ENCODE results near the gene DHX57.

Gene DHX57

GRCh38 chr2:38922389-38922788 lies 46.7 kb upstream of the DHX57 start:
- Histone ChIP-seq H3K4me1 (ENCODE audit: insufficient read depth, low read length, severe bottlenecking) (no peaks in the 10 kb centered on the region), H3K79me2 (ENCODE audit: insufficient read depth, low read length) (no peaks in the 10 kb centered on the region), H4K20me1 (ENCODE audit: insufficient read depth, low read length) (no peaks in the 10 kb centered on the region), H3K9ac (ENCODE audit: low read length) (no peak overlapping the region), H3F3A (ENCODE audit: insufficient read depth, low read length) (no peaks in the 10 kb centered on the region), H3K36me3 (ENCODE audit: insufficient read depth, low read length) (no peaks in the 10 kb centered on the region), H3K27me3 (ENCODE audit: insufficient read depth, low read length) (no peaks in the 10 kb centered on the region), H3K9me3 (ENCODE audit: low read length) (no peaks in the 10 kb centered on the region), H3K4me3 (ENCODE audit: low read depth, low read length, poor library complexity, severe bottlenecking) (no peak overlapping the region), H3K27ac (ENCODE audit: low read depth, low read length, poor library complexity, severe bottlenecking) (no peak overlapping the region), H3K9me2 (ENCODE audit: low read depth, low read length) (no peaks in the 10 kb centered on the region), H3K4me2 (ENCODE audit: low read length) (no peak overlapping the region), H2AFZ (ENCODE audit: low read length) (no peak overlapping the region)
- no peak for TF ChIP-seq CTCF (IDR thresholded peaks at IDR 0.05; ENCODE audit: low read length)
- no peak for TF ChIP-seq EZH2 (IDR thresholded peaks at IDR 0.05; ENCODE audit: borderline replicate concordance, low read length)

GRCh38 chr2:38912619-38913018 lies 36.9 kb upstream of the DHX57 start:
- H3K9me3 ChIP-seq (ENCODE audit: low read length), result no peaks in the 10 kb centered on the region
- no peaks in the 10 kb centered on the region for H3K79me2 ChIP-seq (ENCODE audit: insufficient read depth, low read length)
- no peaks in the 10 kb centered on the region for H3K36me3 ChIP-seq (ENCODE audit: insufficient read depth, low read length)
- no peaks in the 10 kb centered on the region for H3F3A ChIP-seq (ENCODE audit: insufficient read depth, low read length)
- no peak overlapping the region for H2AFZ ChIP-seq (ENCODE audit: low read length)
- TF ChIP-seq CTCF (IDR thresholded peaks at IDR 0.05; ENCODE audit: low read length) (no peak), EZH2 (IDR thresholded peaks at IDR 0.05; ENCODE audit: borderline replicate concordance, low read length) (no peak)
- no peaks in the 10 kb centered on the region for H3K9me2 ChIP-seq (ENCODE audit: low read depth, low read length)
- H3K27ac ChIP-seq (ENCODE audit: low read depth, low read length, poor library complexity, severe bottlenecking), result no peak overlapping the region
- no peak overlapping the region for H3K9ac ChIP-seq (ENCODE audit: low read length)
- no peaks in the 10 kb centered on the region for H4K20me1 ChIP-seq (ENCODE audit: insufficient read depth, low read length)
- no peak overlapping the region for H3K4me3 ChIP-seq (ENCODE audit: low read depth, low read length, poor library complexity, severe bottlenecking)
- H3K4me2 ChIP-seq (ENCODE audit: low read length), result no peak overlapping the region
- no peaks in the 10 kb centered on the region for H3K27me3 ChIP-seq (ENCODE audit: insufficient read depth, low read length)
- H3K4me1 ChIP-seq (ENCODE audit: insufficient read depth, low read length, severe bottlenecking), result no peaks in the 10 kb centered on the region

GRCh38 chr2:38911191-38911590 lies 35.5 kb upstream of the DHX57 start:
- no peaks in the 10 kb centered on the region for H3K9me3 ChIP-seq (ENCODE audit: low read length)
- H3K9ac ChIP-seq (ENCODE audit: low read length), result no peak overlapping the region
- no peaks in the 10 kb centered on the region for H3K9me2 ChIP-seq (ENCODE audit: low read depth, low read length)
- H3F3A ChIP-seq (ENCODE audit: insufficient read depth, low read length), result no peaks in the 10 kb centered on the region
- no peak overlapping the region for H3K4me3 ChIP-seq (ENCODE audit: low read depth, low read length, poor library complexity, severe bottlenecking)
- no peak for TF ChIP-seq EZH2 (IDR thresholded peaks at IDR 0.05; ENCODE audit: borderline replicate concordance, low read length)
- no peaks in the 10 kb centered on the region for H4K20me1 ChIP-seq (ENCODE audit: insufficient read depth, low read length)
- H2AFZ ChIP-seq (ENCODE audit: low read length), result no peak overlapping the region
- H3K27me3 ChIP-seq (ENCODE audit: insufficient read depth, low read length), result no peaks in the 10 kb centered on the region
- H3K27ac ChIP-seq (ENCODE audit: low read depth, low read length, poor library complexity, severe bottlenecking), result no peak overlapping the region
- no peaks in the 10 kb centered on the region for H3K4me1 ChIP-seq (ENCODE audit: insufficient read depth, low read length, severe bottlenecking)
- H3K79me2 ChIP-seq (ENCODE audit: insufficient read depth, low read length), result no peaks in the 10 kb centered on the region
- H3K36me3 ChIP-seq (ENCODE audit: insufficient read depth, low read length), result no peaks in the 10 kb centered on the region
- no peak overlapping the region for H3K4me2 ChIP-seq (ENCODE audit: low read length)

GRCh38 chr2:38909872-38910271 lies 34.1 kb upstream of the DHX57 start:
- H3F3A ChIP-seq (ENCODE audit: insufficient read depth, low read length), result no peaks in the 10 kb centered on the region
- H3K9ac ChIP-seq (ENCODE audit: low read length), result no peak overlapping the region
- no peak for TF ChIP-seq CTCF (IDR thresholded peaks at IDR 0.05; ENCODE audit: low read length)
- no peak for TF ChIP-seq EZH2 (IDR thresholded peaks at IDR 0.05; ENCODE audit: borderline replicate concordance, low read length)
- H3K4me1 ChIP-seq (ENCODE audit: insufficient read depth, low read length, severe bottlenecking), result no peaks in the 10 kb centered on the region
- H3K9me3 ChIP-seq (ENCODE audit: low read length), result no peaks in the 10 kb centered on the region
- H3K79me2 ChIP-seq (ENCODE audit: insufficient read depth, low read length), result no peaks in the 10 kb centered on the region
- H3K9me2 ChIP-seq (ENCODE audit: low read depth, low read length), result no peaks in the 10 kb centered on the region
- no peak overlapping the region for H3K4me2 ChIP-seq (ENCODE audit: low read length)
- no peaks in the 10 kb centered on the region for H4K20me1 ChIP-seq (ENCODE audit: insufficient read depth, low read length)
- H3K36me3 ChIP-seq (ENCODE audit: insufficient read depth, low read length), result no peaks in the 10 kb centered on the region
- no peak overlapping the region for H3K27ac ChIP-seq (ENCODE audit: low read depth, low read length, poor library complexity, severe bottlenecking)
- H3K27me3 ChIP-seq (ENCODE audit: insufficient read depth, low read length), result no peaks in the 10 kb centered on the region
- no peak overlapping the region for H2AFZ ChIP-seq (ENCODE audit: low read length)
- H3K4me3 ChIP-seq (ENCODE audit: low read depth, low read length, poor library complexity, severe bottlenecking), result no peak overlapping the region

All from OCI-LY1 (cell line).